Dermis microvascular lymphatic vessel endothelial cell (primary cell): Measurements from ENCODE around the gene BRD3OS. TPM values are rescaled to one million over a fixed set of nuclear protein-coding genes. Genes with fewer than 3 reads are reported as not detected.
"Not testable (repeated sequence)": the region's sequence is repeated elsewhere in the genome, so short reads cannot be mapped to it uniquely, and the experiment has no call there.

Source experiments
- DNase-seq, 2 donors: peaks; one replicate each; pipeline versions ENCODE4 v3.0.0 to v3.0.0-alpha.2; 2010; ENCODE audit warnings: low read depth in 2 of 2
- total RNA-seq: library from RNA; depleted of rRNA; stranded (reverse); fragments of >200 nt; gene quantifications from 2 replicates; pipeline ENCODE4 v1.2.1, GENCODE V29; 2014

BRD3OS gene
- total RNA-seq, 1 donor from 2014 or later, result 5.9 TPM

DNA sequence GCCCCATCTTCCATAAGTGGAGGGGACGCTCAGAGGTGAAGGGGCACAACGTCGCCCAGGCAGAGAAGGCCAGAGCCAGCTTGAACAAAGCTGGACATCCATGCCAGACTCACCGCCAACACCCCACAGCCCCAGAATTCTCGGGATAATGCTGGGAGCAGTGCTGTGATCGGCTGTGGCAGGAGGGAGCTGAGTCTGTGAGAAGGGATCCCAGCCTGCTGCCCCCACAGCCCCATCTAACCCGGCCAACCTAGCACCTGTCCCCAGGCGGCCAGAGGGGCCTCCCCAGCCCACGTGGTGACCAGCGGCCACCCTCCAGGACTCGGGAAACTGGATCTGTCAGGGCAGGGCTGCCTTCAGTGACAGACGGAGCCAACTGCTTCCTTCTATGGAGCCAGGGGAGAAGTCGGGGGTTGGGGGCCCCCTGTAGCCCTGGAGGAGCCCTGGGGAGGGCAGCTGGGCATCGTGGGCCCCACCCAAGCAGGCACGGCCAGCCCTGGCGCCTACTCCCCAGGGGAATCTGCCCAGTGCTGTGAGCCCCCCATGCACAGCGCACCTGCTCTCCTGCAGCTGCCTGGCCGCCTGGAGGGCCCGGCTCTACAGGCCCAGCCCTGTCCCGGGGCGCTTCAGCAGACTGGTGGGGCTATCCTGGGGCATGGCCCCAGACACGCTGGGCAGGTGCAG is 36.5 kb downstream of the BRD3OS start:
- no peak for DNase-seq

DNA sequence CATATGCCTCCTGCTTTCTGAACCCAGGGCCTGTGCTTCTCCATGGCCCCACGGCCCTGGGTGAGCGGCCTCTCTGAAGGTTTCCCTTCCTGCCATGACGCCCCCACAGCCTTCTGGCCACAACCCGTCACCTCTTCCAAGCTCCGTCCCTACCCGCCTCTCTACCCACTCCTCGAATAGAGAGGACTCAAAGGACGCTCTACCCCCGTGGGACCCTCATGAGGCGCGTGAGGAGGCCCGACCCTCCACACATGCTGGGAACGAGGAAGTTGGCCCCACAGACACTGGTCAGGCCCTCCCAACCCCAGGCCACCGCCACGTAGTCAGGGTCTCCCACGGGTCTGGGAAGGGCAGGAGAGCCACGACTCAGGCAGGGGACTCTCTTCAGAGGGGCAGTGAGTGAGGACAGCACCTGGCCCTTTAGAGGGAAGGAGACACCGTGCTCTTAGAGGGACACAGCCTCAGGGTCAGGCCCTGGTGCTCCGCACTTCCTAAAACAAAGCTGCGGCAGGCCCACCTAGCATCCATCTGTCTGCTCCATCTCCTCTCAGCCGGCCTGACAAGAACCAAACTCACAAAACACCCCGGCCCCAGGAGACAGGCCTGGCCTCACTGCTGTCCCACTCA is 37.3 kb downstream of the BRD3OS start:
- no peak for DNase-seq

DNA sequence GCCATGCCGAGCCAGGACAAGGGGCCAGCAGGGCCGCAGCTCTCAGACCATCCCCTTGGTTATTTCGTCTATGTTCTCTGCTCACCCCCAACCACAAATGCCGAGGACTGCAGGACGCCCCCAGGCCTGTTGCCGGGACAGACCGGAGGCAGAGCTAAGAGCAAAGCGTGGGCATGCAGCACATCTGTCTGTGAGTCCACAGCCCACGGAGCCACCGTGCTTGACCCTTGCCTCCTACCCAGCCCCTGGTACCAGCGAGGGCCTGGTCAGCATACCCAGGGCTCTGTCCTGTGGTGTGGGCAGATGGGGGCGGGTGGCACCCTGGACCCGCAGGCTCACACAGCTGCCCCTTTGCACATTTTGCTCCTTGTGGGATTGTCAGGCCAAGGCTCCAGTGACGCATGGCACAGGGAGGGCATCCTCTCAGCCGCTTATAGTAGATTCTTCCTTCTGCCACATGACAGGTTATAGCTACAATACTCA is 37.8 kb downstream of the BRD3OS start:
- DNase-seq, result no peak

DNA sequence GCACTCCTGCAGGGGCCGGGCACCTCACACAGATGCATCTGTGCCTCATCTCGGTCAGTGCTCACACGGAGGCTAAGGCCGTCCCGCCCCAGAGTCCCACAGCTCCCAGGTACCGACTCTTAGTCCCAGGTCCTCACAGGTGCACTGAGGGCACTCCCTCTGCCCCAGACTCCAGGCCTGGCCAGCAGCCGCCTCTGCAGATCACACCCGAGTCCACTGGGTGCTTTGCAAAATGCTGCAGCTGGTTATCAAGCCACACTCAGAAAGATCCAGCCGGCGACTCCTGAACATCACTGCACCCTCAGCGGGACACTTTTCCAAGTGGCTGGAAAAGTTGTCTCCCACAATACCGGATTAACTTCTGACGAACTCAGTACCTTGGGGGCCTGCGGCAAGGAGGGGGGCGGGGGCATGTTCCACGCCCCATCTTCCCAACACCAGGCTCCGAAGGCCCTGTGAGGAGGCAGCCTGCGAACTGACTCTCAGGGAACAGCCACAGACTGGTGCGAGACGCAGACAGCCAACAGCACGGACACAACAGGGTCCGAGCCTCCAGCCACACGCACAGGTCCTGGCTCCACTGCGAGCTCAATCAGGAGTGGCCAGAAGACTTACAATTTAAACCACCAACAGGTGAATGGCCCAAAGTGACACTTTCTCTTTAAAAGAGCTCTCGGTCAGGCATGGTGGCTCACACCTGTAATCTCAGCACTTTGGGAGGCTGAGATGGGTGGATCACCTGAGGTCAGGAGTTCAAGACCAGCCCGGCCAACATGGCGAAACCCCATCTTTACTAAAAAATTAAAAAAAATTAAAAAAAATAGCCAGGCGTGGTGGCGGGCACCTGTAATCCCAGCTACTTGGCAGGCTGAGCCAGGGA is 38.5 kb downstream of the BRD3OS start:
- DNase-seq, result no peak

DNA sequence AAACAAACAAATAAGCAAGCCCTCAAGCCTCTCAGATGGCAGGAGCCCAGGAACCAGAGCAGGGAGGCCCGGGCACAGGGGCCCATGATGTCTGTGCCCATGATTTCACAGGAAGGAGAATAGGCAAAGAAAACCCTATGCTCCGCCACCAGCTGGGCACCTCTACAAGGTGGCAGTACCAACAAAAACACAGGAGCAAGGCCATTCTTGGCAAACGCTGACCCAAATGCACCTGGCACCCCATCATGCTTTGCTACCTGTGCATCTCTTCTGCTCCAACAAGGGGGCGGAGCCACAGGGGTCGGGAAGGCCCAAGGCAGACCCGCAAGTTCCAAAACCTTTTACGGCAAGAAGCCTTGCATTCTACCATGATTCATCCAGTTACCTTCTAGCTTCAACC is 39.4 kb downstream of the BRD3OS start:
- no peak for DNase-seq

DNA sequence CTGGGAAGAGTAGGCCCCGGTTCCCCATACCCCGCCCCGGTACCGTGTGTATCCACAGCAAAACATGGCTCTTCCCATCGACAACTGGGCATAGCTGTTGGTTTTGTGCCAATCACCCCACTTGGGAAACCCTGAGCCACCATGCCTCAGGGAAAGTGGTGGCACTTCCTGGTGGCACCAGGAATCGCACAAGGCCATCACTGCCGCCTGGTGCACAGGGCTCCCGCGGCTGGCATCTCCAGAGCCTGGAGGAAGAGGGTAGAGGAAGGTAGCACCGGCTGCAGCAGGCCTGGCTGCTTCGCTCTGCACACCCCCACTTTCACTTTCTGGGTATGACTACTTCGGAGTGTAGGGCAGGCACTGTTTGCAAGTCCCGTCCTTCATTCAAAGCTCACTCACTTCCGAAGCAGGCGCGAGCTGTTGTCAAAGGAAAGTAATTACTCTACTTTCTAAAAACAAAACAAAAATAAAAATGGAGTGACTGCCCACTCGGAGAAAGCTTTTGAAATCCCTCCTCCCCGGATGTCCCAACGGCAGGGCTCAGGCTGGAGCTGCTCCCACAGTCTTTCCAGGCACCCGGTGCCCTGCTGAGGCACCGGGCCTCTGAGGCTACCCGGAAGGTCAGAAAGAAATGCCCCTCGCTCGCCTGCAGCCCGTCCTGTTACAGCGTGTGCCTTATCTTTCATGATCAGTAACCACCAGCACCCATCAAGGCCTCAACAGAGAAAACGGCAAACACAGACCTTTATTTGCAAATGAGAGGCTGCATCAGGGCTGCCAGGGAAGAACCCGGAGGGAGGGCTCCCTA is 40.5 kb downstream of the BRD3OS start:
- DNase-seq, result peak in 1 of 2 donors; percentile 57

DNA sequence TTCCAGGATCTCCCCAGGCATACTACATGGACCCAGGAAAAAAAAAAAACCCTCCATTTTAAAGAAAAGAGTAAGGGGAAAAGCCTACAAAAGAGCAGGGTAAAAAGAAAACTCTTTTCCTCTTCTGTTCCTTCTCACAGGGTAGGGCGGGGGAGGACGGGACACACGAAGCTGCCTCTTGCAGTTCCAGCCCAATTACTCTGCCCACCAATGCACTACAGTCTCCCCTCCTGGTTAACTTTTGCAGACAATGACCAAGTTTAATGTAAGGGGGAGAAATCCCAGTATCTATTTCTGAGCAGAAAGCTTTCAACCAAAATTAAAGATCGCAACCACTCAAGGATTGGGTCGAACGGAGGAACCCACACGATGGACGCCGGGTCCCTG is 41.2 kb downstream of the BRD3OS start:
- no peak for DNase-seq

DNA sequence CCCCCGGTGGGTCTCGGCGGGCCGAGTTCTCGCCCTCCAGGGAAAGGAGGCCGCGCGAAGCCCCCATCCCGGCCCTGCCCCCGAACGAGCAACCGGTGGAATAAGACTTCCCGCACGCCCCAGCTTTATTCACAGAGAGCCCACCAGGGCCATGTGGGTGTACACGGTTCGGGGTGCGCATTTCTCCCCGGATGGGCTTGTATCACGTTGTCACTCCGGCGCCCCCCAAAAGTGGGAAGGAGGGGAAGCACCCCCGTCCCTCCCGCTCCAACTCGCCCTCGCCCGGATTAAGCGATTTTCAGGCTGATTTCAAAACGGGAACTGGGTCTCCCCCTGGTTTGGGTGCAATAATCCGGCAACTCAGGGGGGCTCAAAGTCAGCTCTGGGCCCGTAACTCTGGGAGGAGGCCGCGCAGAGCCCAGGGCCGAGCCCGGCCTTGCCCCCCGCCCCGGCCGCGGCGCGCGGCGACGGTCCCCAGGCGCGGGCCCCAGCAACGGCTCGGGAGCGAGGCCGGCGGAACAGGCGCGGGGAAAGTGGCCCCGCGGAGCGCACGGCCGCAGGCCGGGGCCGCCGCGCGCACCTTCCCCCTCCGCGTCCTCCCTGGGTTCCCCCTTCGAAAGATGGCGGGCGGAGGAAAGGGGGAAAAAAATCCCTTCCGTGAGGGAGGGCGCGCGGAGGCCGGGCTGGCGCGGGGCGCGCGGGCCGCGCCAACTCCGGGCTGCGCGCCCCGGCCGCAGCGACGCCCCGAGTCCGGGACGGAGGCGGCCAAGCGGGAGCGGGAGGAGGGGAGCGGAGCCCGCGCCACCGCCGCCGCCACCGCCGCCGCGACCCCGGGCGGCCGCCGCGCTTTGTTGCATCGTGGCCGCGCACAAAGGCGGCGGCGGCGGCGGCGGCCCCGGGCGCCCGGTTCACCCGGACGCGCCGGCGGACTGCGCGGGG is 41.9 kb downstream of the BRD3OS start:
- DNase-seq, result peak in 1 of 2 donors; percentile 60

DNA sequence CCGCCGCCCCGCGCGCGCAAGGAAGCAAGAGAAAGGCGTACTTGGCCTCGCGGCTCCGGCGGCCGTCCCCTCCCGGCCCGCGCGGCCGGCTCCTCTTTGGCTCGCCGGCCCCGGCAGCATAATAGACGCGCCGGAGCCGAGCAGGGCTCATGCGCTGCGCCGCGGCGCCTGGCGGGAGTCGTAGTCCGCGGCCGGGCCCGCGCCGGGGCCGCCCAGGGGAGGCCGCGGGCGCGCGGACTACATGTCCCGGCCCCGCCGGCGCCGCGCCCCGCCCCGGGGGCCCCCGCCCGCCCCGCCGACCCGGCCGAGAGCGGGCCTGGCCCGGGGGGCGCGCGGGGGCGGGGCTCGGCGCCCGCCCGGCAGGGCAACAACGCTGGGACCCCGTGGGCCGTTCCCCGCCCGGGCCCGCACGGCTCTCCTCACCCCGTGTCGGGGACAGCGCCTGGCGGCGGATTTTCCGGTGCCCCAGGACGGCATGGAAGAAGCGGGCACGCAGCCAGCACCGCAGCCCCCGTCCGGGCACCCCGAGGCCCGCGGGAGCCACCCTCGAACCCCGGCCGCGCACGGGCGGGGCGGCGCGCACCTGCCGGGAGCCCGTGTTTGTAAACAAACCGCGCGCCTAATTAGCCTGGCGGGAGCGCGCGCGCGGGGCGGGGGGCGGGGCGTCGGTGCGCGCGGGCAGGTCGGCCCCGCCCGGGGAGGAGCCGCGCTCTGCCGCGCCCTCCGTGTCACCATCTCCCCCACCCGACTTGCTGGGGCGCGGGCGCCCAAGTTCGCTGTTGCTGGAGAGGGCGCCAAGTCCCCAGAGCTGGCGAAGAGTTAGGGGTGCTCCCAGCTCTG is 42.8 kb downstream of the BRD3OS start, which contains the start of gene BRD3:
BRD3 (minus strand) TSS at position 123 of the 840 bp plus-strand sequence. CDS start 14,549 bp downstream, outside the sequence.
- DNase-seq, result peak; percentile 74 to 92

DNA sequence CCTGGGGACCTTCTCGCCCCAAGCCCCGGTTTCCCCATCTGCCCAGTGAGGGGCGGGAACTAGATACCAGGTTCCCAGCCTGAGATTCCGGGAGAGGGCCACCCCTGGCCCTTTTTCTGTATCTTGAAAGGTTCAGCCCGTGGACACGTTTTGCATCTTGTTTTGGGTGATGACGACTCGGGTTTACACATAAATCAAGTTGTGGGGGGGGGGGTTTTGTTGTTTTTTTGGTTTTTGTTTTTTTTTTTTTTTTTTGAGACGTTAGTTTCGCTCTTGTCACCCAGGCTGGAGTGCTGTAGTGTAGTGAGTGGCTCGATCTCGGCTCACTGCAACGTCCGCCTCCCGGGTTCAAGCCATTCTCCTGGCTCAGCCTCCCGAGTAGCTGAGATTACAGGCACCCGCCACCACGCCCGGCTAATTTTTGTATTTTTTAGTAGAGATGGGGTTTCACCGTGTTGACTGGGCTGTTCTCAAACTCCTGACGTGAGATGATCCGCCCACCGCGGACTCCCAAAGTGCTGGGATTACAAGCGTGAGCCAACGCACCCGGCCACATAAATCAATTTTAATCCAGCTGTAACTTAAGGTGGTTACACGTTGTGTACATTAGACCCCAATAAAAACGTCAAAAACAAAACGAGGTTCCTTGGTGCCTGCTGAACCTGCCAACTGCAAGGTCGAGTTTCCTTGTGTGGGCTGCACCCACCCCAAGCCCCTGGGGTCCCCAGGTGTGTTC is 43.6 kb downstream of the BRD3OS start:
- DNase-seq, result no peak

DNA sequence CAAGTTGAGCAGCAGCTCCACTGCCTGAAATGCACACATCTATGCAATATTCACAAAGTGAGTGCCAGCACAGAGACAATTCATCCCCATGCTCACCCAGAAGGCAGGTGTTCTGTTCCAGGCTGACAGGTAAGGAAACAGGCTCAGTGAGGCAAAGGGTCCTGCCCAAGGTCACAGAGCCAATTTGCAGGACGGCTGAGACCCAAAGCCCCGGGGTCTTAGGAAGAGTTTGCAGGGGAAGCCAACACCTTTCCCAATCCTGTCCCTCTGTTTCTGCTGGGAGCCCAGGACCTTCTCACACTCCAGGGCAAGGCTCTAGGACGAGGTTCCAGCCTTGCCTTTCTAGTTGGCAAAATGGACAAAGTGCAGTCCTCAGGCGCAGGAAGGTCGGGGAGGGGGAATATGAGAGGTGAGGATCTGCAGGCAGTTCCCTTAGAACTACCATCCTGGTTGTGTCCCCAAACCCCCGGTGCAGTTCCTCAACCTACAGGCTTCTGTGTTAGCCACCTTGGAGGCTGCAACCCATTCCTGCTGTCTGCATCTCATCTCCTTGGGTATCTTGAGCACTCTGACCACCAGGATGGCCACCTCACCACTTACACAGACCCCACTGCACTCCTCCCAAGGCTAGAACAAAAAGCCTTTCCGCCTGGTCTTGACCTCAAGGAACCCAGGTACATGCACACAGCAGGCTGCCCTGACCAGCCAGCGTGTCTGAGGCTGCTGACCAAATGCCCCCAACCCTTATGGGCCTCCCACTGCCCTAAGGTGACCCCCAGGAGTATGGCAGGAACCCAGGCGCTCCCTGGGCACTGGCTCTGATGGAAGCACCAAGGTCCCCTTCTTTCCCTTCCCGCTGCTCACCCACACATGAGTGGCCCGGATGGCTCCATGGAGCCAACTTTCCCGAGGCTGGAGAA is 44.5 kb downstream of the BRD3OS start:
- DNase-seq, result no peak

DNA sequence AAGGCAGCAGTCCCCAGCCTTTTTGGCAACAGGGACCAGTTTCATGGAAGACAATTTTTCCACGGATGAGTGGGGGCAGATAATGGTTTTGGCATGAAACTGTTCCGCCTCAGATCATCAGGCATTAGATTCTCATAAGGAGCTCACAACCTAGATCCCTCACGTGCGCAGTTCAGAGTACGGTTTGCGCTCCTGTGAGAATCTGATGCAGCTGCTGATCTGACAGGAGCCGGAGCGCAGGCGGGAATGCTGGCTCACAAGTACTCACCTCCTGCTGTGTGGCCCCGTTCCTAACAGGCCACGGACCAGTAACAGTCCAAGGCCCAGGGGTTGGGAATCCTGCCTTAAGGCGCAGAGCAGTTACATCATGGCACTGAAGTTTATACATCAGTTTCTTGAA is 45.9 kb downstream of the BRD3OS start:
- no peak for DNase-seq

DNA sequence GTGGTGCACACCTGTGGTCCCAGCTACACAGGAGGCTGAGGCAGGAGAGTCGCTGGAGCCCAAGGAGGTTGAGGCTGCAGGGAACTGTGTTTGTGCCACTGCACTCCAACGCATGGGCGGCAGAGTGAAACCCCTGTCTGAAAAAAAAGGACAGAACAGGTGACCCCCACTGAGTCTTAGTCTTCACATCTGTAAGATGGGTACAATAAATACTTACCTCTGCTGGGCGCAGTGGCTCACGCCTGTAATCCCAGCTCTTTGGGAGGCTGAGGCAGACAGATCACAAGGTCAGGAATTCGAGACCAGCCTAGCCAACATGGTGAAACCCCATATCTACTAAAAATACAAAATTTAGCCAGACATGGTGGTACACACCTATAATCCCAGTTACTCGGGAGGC is 47.4 kb downstream of the BRD3OS start:
- not testable (repeated sequence) for DNase-seq

DNA sequence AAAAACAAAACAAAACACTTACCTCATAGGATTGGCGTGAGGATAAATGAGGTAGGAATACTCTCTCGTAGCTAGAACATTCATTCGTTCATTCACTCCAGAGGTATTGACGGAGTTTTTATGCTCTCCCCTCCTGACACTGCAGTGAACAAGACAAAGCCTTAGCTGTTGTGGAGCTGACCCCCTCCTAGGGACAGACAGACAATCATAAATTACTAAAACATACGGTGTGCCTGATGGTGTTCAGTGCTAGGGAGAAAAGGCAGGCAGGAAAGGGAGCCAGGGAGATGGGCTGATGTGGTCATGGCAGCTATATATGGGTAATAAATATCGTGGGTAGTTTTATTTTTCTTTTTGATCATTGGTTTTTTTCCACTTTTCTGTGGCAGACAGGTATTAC is 48.2 kb downstream of the BRD3OS start:
- no peak for DNase-seq

DNA sequence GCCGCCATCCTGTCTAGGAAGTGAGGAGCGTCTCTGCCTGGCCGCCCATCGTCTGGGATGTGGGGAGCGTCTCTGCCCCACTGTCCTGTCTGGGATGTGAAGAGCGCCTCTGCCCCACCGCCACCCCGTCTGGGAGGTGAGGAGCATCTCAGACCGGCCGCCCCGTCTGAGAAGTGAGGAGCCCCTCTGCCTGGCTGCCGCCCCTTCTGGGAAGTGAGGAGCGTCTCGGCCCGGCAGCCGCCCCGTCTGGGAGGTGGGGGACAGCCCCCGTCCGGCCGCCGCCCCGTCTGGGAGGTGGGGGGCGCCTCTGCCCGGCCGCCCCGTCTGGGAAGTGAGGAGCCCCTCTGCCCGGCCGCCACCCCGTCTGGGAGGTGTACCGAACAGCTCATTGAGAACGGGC is 50.4 kb downstream of the BRD3OS start:
- DNase-seq, result not testable (repeated sequence)

DNA sequence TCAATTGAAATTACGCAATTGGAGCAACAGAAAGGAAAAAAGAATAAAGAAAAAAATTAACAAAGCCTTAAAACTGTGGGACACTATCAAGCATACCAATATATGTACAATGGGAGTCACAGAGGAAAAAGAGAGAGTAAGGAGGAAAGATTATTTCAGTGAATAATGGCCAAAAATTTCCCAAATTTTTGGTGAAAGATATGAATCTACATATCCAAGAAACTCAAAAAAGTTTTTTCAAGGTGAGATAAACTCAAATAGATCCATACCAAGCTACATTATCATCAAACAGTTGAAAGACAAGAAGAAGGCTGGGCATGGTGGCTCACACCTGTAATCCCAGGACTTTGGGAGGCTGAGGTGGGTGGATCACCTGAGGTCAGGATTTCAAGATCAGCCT is 51.4 kb downstream of the BRD3OS start:
- no peak for DNase-seq
